HG03342 (cell line): ENCODE results near the gene CNOT2.
"Not testable (repeated sequence)": the region's sequence is repeated elsewhere in the genome, so short reads cannot be mapped to it uniquely, and the experiment has no call there.

Experiments
- ATAC-seq: cut with Tn5 transposase; IDR thresholded peaks from one replicate; pipeline ENCODE4 v1.9.1; 2021; ENCODE audit warnings: mild to moderate bottlenecking, moderate library complexity; ENCODE audit not compliant: unreplicated experiment

The CNOT2 gene

GRCh38 chr12:70364695-70365397 is 121.6 kb downstream of the CNOT2 start:
- no peak for ATAC-seq

- no peak for ATAC-seq
Measured at GRCh38 chr12:70365398-70365647, 122.1 kb downstream of the CNOT2 start.

- ATAC-seq, result peak; percentile 77
Measured at GRCh38 chr12:70365648-70366518, 122.7 kb downstream of the CNOT2 start, which contains the start of gene KCNMB4. Gene KCNMB4 (plus strand): TSS chr12:70366290. CDS start chr12:70366735, 445 bp downstream.

- peak; percentile 39 for ATAC-seq
Measured at GRCh38 chr12:70366581-70367257, 123.5 kb downstream of the CNOT2 start.

- no peak for ATAC-seq
Measured at GRCh38 chr12:70367258-70368141, 124.3 kb downstream of the CNOT2 start.

GRCh38 chr12:70372881-70373280 is 129.6 kb downstream of the CNOT2 start:
- ATAC-seq, result no peak

- no peak for ATAC-seq
Measured at GRCh38 chr12:70379846-70380245, 136.6 kb downstream of the CNOT2 start.

- no peak for ATAC-seq
Measured at GRCh38 chr12:70383484-70383883, 140.3 kb downstream of the CNOT2 start.

- ATAC-seq, result no peak
Measured at GRCh38 chr12:70383886-70384285, 140.7 kb downstream of the CNOT2 start.

- no peak for ATAC-seq
Measured at GRCh38 chr12:70386771-70387170, 143.5 kb downstream of the CNOT2 start.

- no peak for ATAC-seq
Measured at GRCh38 chr12:70389678-70390077, 146.4 kb downstream of the CNOT2 start.

GRCh38 chr12:70392631-70393030 is 149.4 kb downstream of the CNOT2 start:
- not testable (repeated sequence) for ATAC-seq

- ATAC-seq, result no peak
Measured at GRCh38 chr12:70393787-70394499, 150.7 kb downstream of the CNOT2 start.

GRCh38 chr12:70398002-70398401 is 154.8 kb downstream of the CNOT2 start:
- ATAC-seq, result no peak

- no peak for ATAC-seq
Measured at GRCh38 chr12:70398862-70399261, 155.6 kb downstream of the CNOT2 start.

- ATAC-seq, result no peak
Measured at GRCh38 chr12:70399311-70399710, 156.1 kb downstream of the CNOT2 start.

- ATAC-seq, result no peak
Measured at GRCh38 chr12:70400124-70400523, 156.9 kb downstream of the CNOT2 start.

GRCh38 chr12:70402597-70402996 is 159.4 kb downstream of the CNOT2 start:
- ATAC-seq, result no peak

- no peak for ATAC-seq
Measured at GRCh38 chr12:70403826-70404225, 160.6 kb downstream of the CNOT2 start.
